Hematopoietic multipotent progenitor cell treated with erythropoietin and hydrocortisone succinate and interleukin-3 and kit ligand, for 4 days (in vitro differentiated cells): ENCODE measurements around the gene TEC.

Experiments used
- DNase-seq: peaks from one replicate; pipeline ENCODE4 v3.0.0-alpha.2; 2015

The TEC gene

DNA sequence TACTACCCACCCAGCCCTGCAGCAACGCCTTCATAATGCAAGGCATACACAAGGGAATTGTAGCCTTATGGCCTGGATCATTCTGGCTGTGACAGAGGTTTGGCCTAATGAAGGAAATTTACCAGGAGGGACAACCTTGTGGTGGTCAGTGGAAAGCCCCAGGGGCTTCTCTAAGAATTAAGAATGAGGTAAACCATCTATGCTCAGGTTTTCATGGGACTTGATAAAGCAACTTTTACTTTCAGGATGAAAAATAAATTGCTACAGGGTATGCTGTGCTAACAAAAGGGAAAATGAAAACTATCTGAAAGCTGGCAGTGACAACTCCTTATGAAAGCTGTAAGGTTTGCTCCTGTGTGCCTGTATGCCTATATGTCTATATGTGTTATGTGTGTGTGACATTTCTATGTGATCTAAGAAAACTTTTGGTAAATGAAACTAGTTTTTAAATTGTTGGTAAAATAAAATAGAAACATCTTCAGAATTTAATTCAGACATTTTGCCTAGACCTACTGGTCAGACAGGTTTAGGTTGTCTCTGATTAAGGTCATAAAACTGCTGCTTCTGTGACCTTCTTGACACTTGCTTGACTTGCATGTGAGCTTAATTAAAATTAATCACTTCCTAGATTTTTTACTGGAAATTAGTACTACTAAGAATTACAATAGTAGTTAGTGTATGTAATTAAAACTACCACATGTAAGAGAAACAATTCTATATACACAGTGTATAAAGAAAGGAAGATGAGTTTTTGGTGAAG, 115.7 kb downstream of the TEC start:
- DNase-seq: no peak

GRCh38 chr4:48152259-48152658, 117.4 kb downstream of the TEC start:
- no peak for DNase-seq

GRCh38 chr4:48149827-48150370, 119.7 kb downstream of the TEC start:
- no peak for DNase-seq

GRCh38 chr4:48147621-48148020, 122.0 kb downstream of the TEC start:
- no peak for DNase-seq

GRCh38 chr4:48141048-48141447, 128.6 kb downstream of the TEC start:
- peak; percentile 80 for DNase-seq

- peak; percentile 64 for DNase-seq
These were observed 129.9 kb downstream of the TEC start for GRCh38 chr4:48139691-48140090.

GRCh38 chr4:48138936-48139335, 130.7 kb downstream of the TEC start:
- no peak for DNase-seq

- DNase-seq: no peak
These were observed 131.1 kb downstream of the TEC start for GRCh38 chr4:48138511-48138910.

DNA sequence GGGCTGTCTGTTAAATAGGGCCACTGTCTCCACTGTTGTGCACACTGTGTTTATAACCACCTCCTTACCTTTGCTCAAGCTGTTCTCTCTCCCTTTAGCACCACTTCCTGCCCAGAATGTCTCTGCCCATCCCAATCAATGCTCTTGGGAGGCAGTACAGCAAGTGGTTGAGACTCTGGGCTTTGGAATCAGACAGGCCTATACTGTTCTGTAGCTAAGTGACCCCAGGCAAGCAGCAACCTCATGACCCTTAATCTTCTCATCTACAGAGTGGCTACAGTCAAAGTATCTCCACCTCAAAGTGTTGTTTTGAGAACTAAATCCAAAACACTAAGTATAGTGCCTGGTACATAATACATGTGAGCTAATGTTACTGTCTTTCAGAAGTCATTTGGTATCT, 131.8 kb downstream of the TEC start:
- DNase-seq: no peak

GRCh38 chr4:48134081-48134480, 135.6 kb downstream of the TEC start, which contains the start of gene TXK:
Gene TXK, minus strand, starts transcription at chr4:48134250. Its CDS starts 80 bp downstream, at chr4:48134170.
- no peak for DNase-seq

DNA sequence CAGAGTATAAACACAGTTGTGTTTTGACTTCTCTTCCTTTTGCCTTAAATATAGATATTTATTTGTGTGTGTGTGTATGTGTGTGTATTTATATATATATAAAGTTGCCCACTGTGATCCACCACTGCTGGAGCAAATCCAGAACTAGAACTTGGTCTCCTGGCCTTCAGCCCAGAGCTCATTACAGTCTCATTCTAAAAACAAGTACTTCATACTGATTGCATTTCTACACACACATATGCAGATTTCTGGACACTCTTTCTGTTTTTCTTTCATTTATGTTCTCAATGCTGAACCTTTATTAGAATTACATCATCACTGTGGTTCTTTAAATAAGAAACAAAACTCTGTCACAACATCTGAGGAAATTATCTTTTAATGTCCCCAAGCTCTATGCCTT, 136.0 kb downstream of the TEC start:
- no peak for DNase-seq

GRCh38 chr4:48131736-48132135, 137.9 kb downstream of the TEC start:
- no peak for DNase-seq

- no peak for DNase-seq
These were observed 139.5 kb downstream of the TEC start for GRCh38 chr4:48130100-48130499.

- peak; percentile 66 for DNase-seq
These were observed 140.2 kb downstream of the TEC start for GRCh38 chr4:48129307-48130014.

DNA sequence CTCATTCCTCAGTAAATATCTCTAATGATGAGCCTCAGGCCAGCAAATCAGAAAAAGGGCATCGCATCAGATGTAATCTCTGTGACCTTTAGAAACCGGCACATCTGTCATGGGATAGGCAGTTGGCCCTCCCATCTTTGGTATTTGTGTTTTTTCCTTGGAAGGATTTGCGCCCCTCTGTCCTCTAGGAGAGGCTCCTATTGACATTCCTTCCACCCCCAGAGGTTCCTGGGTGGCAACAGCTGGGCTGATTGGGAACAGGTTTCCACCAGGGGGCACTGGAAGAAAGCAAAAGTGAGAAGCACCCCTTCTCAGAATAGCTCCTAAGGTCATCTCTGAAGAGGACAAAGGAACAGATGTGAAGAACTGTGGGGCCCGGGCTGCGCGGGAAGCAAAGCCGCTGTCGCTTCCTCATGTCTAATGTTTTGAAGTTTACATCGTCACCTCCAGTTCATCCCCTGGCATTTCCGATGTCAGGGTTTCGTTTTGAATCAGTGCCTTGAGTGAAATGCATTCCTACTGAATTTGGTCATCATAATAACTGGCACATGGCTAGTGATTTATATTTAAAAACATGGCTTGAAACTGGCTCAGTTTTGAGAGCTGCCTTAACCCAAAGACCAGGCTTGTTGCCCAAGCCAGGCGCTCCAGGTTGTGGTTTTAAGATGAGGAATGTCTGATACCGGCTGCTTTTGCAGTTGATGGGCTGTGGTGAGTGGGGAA, 141.8 kb downstream of the TEC start:
- DNase-seq: peak; percentile 86

DNA sequence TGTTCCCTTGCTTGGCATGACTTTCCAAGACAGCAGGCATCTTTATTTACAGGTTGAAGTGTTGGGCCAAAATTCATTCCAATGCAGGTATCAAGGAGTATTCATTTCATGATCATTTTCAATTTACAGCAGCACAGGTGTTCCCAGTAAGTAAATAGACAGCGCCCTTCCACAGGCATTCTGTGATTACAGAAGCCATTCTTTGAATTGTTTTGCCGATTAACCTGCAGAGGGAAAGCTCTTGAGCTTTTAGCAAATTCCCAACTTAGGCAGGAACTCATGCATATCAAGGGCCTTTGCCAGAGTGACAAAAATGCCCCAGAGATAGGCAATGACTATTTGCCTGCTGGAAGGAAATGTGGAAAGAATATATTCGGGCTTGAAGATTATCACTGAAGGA, 142.4 kb downstream of the TEC start:
- DNase-seq: no peak

DNA sequence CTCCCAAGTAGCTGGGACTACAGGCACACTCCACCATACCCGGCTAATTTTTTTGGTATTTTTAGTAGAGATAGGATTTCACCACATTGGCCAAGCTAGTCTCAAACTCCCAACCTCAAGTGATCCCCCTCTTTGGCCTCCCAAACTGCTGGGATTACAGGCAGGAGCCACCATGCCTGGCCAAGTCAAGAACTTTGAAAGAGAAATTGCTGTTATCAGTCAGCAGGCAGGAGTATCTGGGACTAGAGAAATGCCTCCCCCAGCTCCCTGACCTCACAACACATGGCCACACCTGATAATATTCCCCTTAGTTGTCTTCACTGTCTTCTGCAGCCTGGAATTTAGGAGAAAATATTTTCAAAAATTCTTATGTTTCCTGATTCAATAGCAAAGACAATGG, 143.0 kb downstream of the TEC start:
- no peak for DNase-seq

DNA sequence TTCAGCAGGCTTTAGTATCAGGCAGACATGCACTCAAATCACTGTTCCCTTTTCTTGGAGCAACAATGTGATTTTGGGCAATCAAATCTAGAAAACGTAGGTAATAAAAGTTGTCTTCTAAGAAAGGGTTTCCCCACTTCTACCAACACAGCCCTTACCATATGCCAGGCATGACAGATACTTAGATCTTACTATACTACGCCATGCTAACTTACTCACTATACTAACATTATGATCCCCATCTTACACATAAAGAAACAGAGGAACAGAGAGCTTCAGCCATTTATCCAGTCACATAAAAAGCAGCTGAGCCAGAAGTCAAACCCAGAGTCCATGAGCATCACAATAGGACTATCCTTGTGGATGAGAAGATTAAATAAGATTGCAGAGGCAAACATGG, 144.8 kb downstream of the TEC start:
- DNase-seq: no peak

- DNase-seq: no peak
These were observed 146.9 kb downstream of the TEC start for GRCh38 chr4:48122756-48123155.

- no peak for DNase-seq
These were observed 148.5 kb downstream of the TEC start for GRCh38 chr4:48121180-48121579.

GRCh38 chr4:48120132-48120531, 149.5 kb downstream of the TEC start:
- no peak for DNase-seq

DNA sequence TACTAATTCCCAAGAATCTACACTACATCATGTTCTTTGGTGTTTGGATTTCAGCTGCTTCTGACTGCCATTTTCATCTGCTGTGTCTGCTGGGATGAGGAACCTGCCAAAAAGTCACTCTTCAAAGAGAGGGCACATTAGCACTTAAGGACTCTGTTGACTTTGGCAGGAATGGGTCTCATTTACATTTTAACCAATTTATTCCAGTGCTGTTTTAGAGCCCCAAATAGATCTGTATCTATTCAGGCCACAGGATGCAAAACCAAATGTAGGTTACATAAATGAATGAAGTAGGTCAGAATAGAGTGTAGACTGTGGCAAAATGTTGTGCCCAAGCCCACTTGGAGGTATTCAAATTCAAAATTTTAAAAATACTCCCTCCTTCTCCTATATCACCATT, 150.0 kb downstream of the TEC start:
- DNase-seq: no peak

- DNase-seq: no peak
These were observed 151.6 kb downstream of the TEC start for GRCh38 chr4:48118081-48118480.

DNA sequence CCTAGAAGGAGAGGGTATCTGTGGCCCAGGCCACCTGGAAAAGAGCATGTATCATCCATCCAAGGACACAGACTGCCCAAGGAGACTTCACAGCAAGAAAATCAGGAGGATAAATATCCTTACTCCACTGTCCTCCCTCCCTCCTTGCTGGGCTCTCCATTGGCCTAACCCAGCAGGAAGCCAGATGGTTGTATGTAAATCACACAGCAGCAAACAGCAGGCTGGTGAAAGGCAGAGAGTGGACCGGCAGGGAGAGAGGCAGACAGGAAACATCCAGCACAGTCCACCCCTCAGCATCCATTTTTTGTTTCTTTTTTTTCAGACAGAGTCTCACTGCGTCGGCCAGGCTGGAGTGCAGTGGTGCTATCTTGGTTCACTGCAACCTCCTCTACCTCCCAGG, 153.1 kb downstream of the TEC start:
- no peak for DNase-seq
